Amygdala (tissue), 56 donors: ENCODE data around the gene BCL2L1.

Source experiments
- DNase-seq, 56 donors: peaks; one replicate each; lab custom pipeline; 2025; lab: John Stamatoyannopoulos, UW

Gene BCL2L1

DNA sequence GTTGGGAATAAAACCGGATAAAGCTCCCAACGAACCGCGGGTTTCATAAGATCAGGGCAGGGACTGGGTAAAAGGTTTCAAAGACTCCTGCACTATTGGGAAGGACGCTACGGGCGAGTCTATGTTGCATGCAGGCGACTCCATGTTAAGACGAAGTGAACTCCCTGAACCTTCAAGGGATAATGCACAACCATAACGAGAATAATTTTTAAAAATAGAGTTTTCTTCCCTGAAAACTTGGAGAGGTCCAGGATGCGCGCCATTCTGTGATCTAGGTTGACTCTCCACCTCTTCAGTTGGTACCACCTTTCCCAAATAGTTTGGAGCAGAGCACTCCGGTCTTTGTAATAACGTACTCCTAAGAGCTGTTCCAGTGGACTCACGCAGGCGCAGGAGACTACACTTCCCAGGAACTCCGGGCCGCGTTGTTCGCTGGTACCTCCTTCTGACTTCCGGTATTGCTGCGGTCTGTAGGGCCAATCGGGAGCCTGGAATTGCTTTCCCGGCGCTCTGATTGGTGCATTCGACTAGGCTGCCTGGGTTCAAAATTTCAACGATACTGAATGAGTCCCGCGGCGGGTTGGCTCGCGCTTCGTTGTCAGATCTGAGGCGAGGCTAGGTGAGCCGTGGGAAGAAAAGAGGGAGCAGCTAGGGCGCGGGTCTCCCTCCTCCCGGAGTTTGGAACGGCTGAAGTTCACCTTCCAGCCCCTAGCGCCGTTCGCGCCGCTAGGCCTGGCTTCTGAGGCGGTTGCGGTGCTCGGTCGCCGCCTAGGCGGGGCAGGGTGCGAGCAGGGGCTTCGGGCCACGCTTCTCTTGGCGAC is 16.3 kb upstream of the BCL2L1 start, which contains the start of gene TPX2:
TPX2 (plus strand) TSS at position 562 of the 821 bp plus-strand sequence. CDS start 18,187 bp downstream, outside the sequence.
- DNase-seq = peak; percentile 66 to 98 (median 93)

GRCh38 chr20:31731321-31731717 is 8.7 kb upstream of the BCL2L1 start:
- no peak for DNase-seq

- peak; percentile 85 to 100 (median 98) for DNase-seq
These were observed 831 bp upstream of the BCL2L1 start for GRCh38 chr20:31723319-31724078.

DNA sequence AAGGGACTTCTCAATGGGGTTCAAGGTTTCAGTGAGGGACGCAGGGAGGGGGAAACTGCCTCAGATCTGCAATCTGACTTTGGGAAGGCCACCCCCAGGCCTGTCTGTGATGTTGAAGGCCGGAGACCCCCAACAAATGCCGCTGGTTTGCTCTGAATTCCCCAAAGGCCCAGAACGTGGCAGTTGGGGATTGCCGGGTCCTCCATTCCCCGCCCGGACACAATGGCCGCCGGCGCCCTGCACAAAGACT is 326 bp upstream of the BCL2L1 start:
- DNase-seq = peak in 3 of 56 donors; percentile 58 to 67 (median 59)

GRCh38 chr20:31721408-31722256 is 1.0 kb downstream of the BCL2L1 start:
- peak in 17 of 56 donors; percentile 10 to 49 (median 27) for DNase-seq

GRCh38 chr20:31720486-31721407 is 1.9 kb downstream of the BCL2L1 start:
- peak in 12 of 56 donors; percentile 6 to 38 (median 17) for DNase-seq

GRCh38 chr20:31719644-31720485 is 2.8 kb downstream of the BCL2L1 start:
- peak in 30 of 56 donors; percentile 7 to 75 (median 32) for DNase-seq

- no peak for DNase-seq
These were observed 3.6 kb downstream of the BCL2L1 start for GRCh38 chr20:31718952-31719643.

GRCh38 chr20:31717478-31718201 is 5.0 kb downstream of the BCL2L1 start:
- DNase-seq = no peak

GRCh38 chr20:31716818-31717477 is 5.7 kb downstream of the BCL2L1 start:
- DNase-seq = no peak

- DNase-seq = no peak
These were observed 6.3 kb downstream of the BCL2L1 start for GRCh38 chr20:31716351-31716750.

- DNase-seq = no peak
These were observed 6.9 kb downstream of the BCL2L1 start for GRCh38 chr20:31715766-31716165.

DNA sequence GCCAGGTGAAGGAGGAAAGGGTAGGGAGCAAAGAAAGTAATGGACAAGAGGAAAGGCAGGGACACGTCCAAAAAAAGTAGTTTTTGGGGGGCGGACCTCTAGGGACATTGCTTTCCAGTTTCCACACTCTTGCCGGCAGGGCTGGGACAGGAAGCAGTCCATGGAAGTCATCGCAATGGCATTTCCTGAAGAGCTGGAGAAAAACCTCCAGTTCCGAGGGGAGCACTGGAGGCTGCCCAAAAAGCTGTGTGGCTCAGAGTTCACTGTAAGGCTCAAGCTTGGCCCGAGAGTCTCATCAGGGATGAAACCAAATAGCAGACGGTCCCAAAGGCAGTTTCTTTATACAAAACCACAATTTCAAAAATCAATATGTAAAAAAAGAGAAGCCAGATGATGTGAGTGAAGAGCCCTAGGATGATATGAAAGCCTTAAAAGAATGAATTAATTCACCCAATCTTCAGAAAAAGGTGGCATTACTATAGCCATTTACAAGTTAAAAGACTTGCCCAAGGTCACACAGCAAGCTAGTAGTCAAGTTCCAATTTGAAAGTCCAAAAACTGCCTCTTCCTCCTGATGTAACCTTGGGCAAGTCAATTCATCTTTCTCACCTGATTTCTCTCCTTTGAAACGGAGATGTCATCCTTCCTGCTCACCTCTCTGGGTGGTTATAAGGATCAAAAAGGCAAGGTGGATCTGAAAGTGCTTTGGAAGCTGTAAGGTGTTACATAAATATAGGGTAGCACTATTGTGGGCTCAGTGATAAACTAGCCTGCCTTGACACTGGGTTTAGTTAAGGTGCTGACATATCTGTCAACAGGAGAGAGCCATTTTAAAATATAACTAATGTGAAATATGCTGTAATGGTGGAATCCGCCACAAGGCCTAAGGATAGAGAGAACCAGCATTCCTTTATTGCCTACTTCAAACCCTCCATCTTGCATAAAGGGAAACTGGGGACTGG is 9.1 kb downstream of the BCL2L1 start:
- peak in 3 of 56 donors; percentile 22 to 38 (median 30) for DNase-seq

DNA sequence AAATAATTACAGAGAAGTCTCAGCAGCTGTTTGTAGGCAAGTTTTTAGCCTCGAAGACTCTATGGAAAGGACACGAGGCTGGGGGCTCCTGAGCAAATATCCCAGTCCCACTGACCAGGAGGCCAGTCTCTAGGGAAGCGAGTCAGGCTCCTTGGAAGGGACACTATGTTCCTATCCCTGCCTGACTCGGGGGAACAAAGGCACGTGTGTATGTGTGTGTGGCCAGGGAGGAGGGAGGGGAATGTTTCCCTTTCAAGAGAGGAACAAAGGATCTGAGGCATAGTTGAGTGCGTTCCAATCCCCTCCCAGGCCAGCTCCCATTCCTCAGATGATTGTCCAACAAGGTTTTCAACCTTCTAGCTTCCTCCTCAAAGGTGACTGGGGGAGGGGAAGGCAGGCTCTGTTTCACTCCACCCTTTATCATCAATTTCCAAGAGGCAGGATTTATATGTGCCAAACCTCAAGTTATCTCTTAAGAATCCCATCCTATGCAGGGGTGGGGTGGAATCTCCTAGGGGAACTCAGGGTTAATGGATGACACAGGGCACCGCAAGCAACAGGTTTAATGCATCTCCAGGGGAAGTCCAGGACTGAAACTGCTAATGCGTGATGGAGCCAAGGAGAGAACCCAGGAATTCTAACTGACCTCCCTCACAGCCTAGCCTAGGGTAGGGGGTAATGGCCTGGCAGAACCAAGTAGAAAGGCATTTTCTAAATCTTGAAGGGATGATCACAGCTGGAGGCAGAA is 9.9 kb downstream of the BCL2L1 start:
- DNase-seq = peak in 52 of 56 donors; percentile 19 to 90 (median 74)

DNA sequence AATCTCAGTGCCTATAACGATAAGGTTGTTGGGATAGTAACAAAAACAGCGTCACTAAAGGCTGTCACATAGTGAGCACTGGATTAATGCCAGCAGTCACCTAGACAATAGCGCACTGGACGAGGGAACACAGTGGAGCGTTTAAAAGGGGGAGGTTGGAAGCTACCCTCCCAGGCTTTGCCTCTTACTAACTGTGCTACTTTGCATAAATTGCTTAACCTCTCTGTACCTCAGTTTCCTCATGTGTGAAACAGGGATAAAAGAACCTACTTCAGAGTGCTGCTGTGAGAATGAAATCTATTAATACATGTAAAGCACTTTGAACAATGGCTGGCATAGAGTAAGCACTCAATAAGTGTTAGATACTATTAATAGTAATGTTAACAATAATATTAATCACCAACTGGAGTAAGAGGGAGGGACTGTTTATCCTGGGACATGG is 10.5 kb downstream of the BCL2L1 start:
- peak in 12 of 56 donors; percentile 8 to 65 (median 24) for DNase-seq
